Effector memory CD4-positive, alpha-beta T cell (primary cell): ENCODE measurements around the gene SH3PXD2A.

Experiments
- DNase-seq, 3 donors: peaks; one replicate each; pipeline ENCODE4 v3.0.0-alpha.2; 2020
- H3K27ac ChIP-seq: 2 replicates; pipeline ENCODE4 v1.7.0; 2013; ENCODE audit warnings: mild to moderate bottlenecking, low read length, moderate library complexity; ENCODE audit not compliant: insufficient read depth, poor library complexity, severe bottlenecking
- H3K27me3 ChIP-seq: replicated peaks from 2 replicates; pipeline ENCODE4 v1.7.0; 2013; ENCODE audit warnings: mild to moderate bottlenecking, low read length; ENCODE audit not compliant: insufficient read depth, control insufficient read depth, poor library complexity, severe bottlenecking
- H3K36me3 ChIP-seq: 2 replicates; pipeline ENCODE4 v1.7.0; 2013; ENCODE audit warnings: mild to moderate bottlenecking, low read length, moderate library complexity; ENCODE audit not compliant: control insufficient read depth, insufficient read depth
- H3K4me1 ChIP-seq: 2 replicates; pipeline ENCODE4 v1.7.0; 2013; ENCODE audit warnings: low read length, mild to moderate bottlenecking; ENCODE audit not compliant: control insufficient read depth, insufficient read depth, poor library complexity, severe bottlenecking
- H3K4me3 ChIP-seq: 2 replicates; pipeline ENCODE4 v1.7.0; 2013; ENCODE audit warnings: low read length, low read depth, mild to moderate bottlenecking; ENCODE audit not compliant: insufficient read depth, poor library complexity, severe bottlenecking
- H3K9me3 ChIP-seq: 2 replicates; pipeline ENCODE4 v1.7.0; 2013; ENCODE audit warnings: mild to moderate bottlenecking, low read length, moderate library complexity; ENCODE audit not compliant: control insufficient read depth

SH3PXD2A gene

GRCh38 chr10:103646304-103646703 is 209.1 kb downstream of the SH3PXD2A start:
- no peak for DNase-seq
- no peaks in the 10 kb centered on the region for H3K4me1 ChIP-seq
- no peak overlapping the region for H3K27ac ChIP-seq
- no peaks in the 10 kb centered on the region for H3K36me3 ChIP-seq
- H3K9me3 ChIP-seq: no peaks in the 10 kb centered on the region
- no peak overlapping the region for H3K4me3 ChIP-seq
- no peaks in the 10 kb centered on the region for H3K27me3 ChIP-seq

- DNase-seq: no peak
- Histone ChIP-seq H3K36me3 (no peaks in the 10 kb centered on the region), H3K9me3 (no peaks in the 10 kb centered on the region), H3K4me1 (no peaks in the 10 kb centered on the region), H3K4me3 (no peak overlapping the region), H3K27me3 (no peaks in the 10 kb centered on the region), H3K27ac (no peak overlapping the region)
Observed at GRCh38 chr10:103645141-103646054, 210.0 kb downstream of the SH3PXD2A start.

GRCh38 chr10:103643381-103643780 is 212.0 kb downstream of the SH3PXD2A start:
- H3K36me3 ChIP-seq: no peaks in the 10 kb centered on the region
- no peak overlapping the region for H3K4me3 ChIP-seq
- H3K27me3 ChIP-seq: no peaks in the 10 kb centered on the region
- no peaks in the 10 kb centered on the region for H3K9me3 ChIP-seq
- no peak overlapping the region for H3K27ac ChIP-seq
- no peak for DNase-seq
- no peaks in the 10 kb centered on the region for H3K4me1 ChIP-seq

- H3K4me3 ChIP-seq: no peak overlapping the region
- no peaks in the 10 kb centered on the region for H3K36me3 ChIP-seq
- H3K4me1 ChIP-seq: no peaks in the 10 kb centered on the region
- no peak overlapping the region for H3K27ac ChIP-seq
- no peaks in the 10 kb centered on the region for H3K27me3 ChIP-seq
- H3K9me3 ChIP-seq: no peaks in the 10 kb centered on the region
- no peak for DNase-seq
Observed at GRCh38 chr10:103641326-103641725, 214.1 kb downstream of the SH3PXD2A start.

- Histone ChIP-seq H3K4me1 (no peaks in the 10 kb centered on the region), H3K27me3 (no peaks in the 10 kb centered on the region), H3K9me3 (no peaks in the 10 kb centered on the region), H3K36me3 (no peaks in the 10 kb centered on the region), H3K27ac (no peak overlapping the region), H3K4me3 (no peak overlapping the region)
- DNase-seq: no peak
Observed at GRCh38 chr10:103640436-103641181, 214.8 kb downstream of the SH3PXD2A start.

GRCh38 chr10:103638948-103639347 is 216.4 kb downstream of the SH3PXD2A start:
- Histone ChIP-seq H3K4me3 (no peak overlapping the region), H3K9me3 (no peaks in the 10 kb centered on the region), H3K4me1 (no peaks in the 10 kb centered on the region), H3K27ac (no peak overlapping the region), H3K27me3 (no peaks in the 10 kb centered on the region), H3K36me3 (no peaks in the 10 kb centered on the region)
- no peak for DNase-seq

- Histone ChIP-seq H3K27ac (no peak overlapping the region), H3K4me1 (no peaks in the 10 kb centered on the region), H3K4me3 (no peak overlapping the region), H3K36me3 (no peaks in the 10 kb centered on the region), H3K9me3 (no peaks in the 10 kb centered on the region), H3K27me3 (no peaks in the 10 kb centered on the region)
- no peak for DNase-seq
Observed at GRCh38 chr10:103637927-103638557, 217.3 kb downstream of the SH3PXD2A start.

GRCh38 chr10:103637011-103637410 is 218.4 kb downstream of the SH3PXD2A start:
- Histone ChIP-seq H3K4me3 (no peak overlapping the region), H3K4me1 (no peaks in the 10 kb centered on the region)
- no peak for DNase-seq

GRCh38 chr10:103636492-103636891 is 218.9 kb downstream of the SH3PXD2A start:
- no peak for DNase-seq
- no peaks in the 10 kb centered on the region for H3K27me3 ChIP-seq
- H3K27ac ChIP-seq: no peak overlapping the region

More at GRCh38 chr10:103637011-103637410, 218.4 kb downstream of the SH3PXD2A start:
- H3K9me3 ChIP-seq: no peaks in the 10 kb centered on the region
- no peaks in the 10 kb centered on the region for H3K27me3 ChIP-seq
- H3K36me3 ChIP-seq: no peaks in the 10 kb centered on the region
- no peak overlapping the region for H3K27ac ChIP-seq

More at GRCh38 chr10:103636492-103636891, 218.9 kb downstream of the SH3PXD2A start:
- Histone ChIP-seq H3K4me3 (no peak overlapping the region), H3K4me1 (no peaks in the 10 kb centered on the region), H3K36me3 (no peaks in the 10 kb centered on the region), H3K9me3 (no peaks in the 10 kb centered on the region)
